NK-92 (cell line): Measurements from ENCODE around the gene TMEM119.

Experiments
- DNase-seq: peaks from one replicate; lab custom pipeline; 2025; ENCODE audit not compliant: unreplicated experiment; lab: John Stamatoyannopoulos, UW

Gene TMEM119

GRCh38 chr12:108597559-108598471 is at the start of gene TMEM119:
Gene TMEM119, minus strand, starts transcription at chr12:108598084. Its CDS starts 5,701 bp downstream, at chr12:108592383.
- DNase-seq = no peak

GRCh38 chr12:108646600-108647579 is 49.0 kb upstream of the TMEM119 start:
- no peak for DNase-seq

GRCh38 chr12:108645686-108646599 is 48.1 kb upstream of the TMEM119 start:
- no peak for DNase-seq

- DNase-seq = no peak
Measured at GRCh38 chr12:108644811-108645120, 46.9 kb upstream of the TMEM119 start.

- no peak for DNase-seq
Measured at GRCh38 chr12:108643941-108644810, 46.3 kb upstream of the TMEM119 start.

- no peak for DNase-seq
Measured at GRCh38 chr12:108642899-108643654, 45.2 kb upstream of the TMEM119 start.

GRCh38 chr12:108642269-108642870 is 44.5 kb upstream of the TMEM119 start:
- DNase-seq = no peak

- no peak for DNase-seq
Measured at GRCh38 chr12:108641446-108642268, 43.8 kb upstream of the TMEM119 start.

GRCh38 chr12:108640802-108641445 is 43.0 kb upstream of the TMEM119 start:
- DNase-seq = no peak

GRCh38 chr12:108638997-108639822 is 41.3 kb upstream of the TMEM119 start:
- no peak for DNase-seq

GRCh38 chr12:108638141-108638827 is 40.4 kb upstream of the TMEM119 start:
- DNase-seq = no peak

- DNase-seq = no peak
Measured at GRCh38 chr12:108637222-108637971, 39.5 kb upstream of the TMEM119 start.

- DNase-seq = no peak
Measured at GRCh38 chr12:108635997-108636808, 38.3 kb upstream of the TMEM119 start.
